ENCODE measurements around the gene ARHGAP26.

DNA sequence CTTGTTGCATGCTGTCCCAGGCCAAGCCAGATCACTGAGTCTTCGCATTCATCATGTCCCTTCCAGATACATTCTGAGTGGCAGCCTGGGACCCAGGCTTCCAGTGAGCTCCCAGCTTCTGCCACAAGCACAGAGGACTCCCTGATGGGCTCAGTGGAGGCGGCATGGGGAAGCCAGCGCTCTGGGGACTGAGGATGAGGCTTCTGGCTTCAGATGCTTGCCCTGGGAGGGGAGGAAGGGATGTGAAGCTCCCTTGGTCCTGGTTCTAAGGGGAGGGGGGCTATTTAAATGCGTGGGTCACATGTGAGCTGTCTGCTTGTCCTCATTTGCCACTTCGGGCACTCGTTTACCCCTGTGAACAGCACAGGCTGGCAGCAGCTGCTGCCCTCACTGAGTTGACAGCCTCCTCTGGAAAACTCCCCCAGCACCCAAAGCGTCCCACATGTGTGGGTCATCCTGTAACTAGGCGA is 459.3 kb downstream of the ARHGAP26 start:
- TF ChIP-seq POLR2AphosphoS5 (IDR thresholded peaks at IDR 0.05), result no peak
- no peak for TF ChIP-seq POLR2A (IDR thresholded peaks at IDR 0.05)
- no peak for TF ChIP-seq EP300 (IDR thresholded peaks at IDR 0.05)
- TF ChIP-seq, protein P1, sequence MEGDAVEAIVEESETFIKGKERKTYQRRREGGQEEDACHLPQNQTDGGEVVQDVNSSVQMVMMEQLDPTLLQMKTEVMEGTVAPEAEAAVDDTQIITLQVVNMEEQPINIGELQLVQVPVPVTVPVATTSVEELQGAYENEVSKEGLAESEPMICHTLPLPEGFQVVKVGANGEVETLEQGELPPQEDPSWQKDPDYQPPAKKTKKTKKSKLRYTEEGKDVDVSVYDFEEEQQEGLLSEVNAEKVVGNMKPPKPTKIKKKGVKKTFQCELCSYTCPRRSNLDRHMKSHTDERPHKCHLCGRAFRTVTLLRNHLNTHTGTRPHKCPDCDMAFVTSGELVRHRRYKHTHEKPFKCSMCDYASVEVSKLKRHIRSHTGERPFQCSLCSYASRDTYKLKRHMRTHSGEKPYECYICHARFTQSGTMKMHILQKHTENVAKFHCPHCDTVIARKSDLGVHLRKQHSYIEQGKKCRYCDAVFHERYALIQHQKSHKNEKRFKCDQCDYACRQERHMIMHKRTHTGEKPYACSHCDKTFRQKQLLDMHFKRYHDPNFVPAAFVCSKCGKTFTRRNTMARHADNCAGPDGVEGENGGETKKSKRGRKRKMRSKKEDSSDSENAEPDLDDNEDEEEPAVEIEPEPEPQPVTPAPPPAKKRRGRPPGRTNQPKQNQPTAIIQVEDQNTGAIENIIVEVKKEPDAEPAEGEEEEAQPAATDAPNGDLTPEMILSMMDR (IDR thresholded peaks at IDR 0.05), result no peak

Data from sigmoid colon (tissue), 4 donors.